HepG2 (cell line): ENCODE results near the gene ABHD1. TPM values are rescaled to one million over a fixed set of nuclear protein-coding genes. Genes with fewer than 3 reads are reported as not detected.

Source experiments
- AGO1 ChIP-seq: fragments of 200-400 bp; formaldehyde crosslinking; IDR thresholded peaks from 2 replicates; pipeline ENCODE4 v1.6.1; 2017; ENCODE audit warnings: mild to moderate bottlenecking, low read depth, low read length, moderate library complexity; ENCODE audit not compliant: poor library complexity, severe bottlenecking
- BORCS8-MEF2B ChIP-seq: sonication (generic); formaldehyde crosslinking; IDR thresholded peaks from 2 replicates; pipeline ENCODE4 v1.8.0; 2022; ENCODE audit warnings: mild to moderate bottlenecking, missing genetic modification reagents
- DDIT3 ChIP-seq: sonication (generic); formaldehyde crosslinking; IDR thresholded peaks from 2 replicates; pipeline ENCODE4 v1.4.0; 2020; ENCODE audit warnings: mild to moderate bottlenecking, missing genetic modification reagents
- GMEB1 ChIP-seq: sonication (generic); formaldehyde crosslinking; IDR thresholded peaks from 2 replicates; pipeline ENCODE4 v1.5.1; 2020; ENCODE audit warnings: missing genetic modification reagents, mild to moderate bottlenecking, borderline replicate concordance
- KAT2B ChIP-seq: fragments of 150-350 bp; IDR thresholded peaks from 2 replicates; pipeline ENCODE4 v1.6.1; 2014; ENCODE audit warnings: low read depth, low read length, borderline replicate concordance
- KAT8 ChIP-seq: IDR thresholded peaks from 2 replicates; pipeline ENCODE4 v1.6.1; 2016; ENCODE audit warnings: missing genetic modification reagents, missing compliant biosample characterization
- NBN ChIP-seq: fragments of 450-650 bp; conservative IDR thresholded peaks from 2 replicates; pipeline ENCODE4 v1.6.1; 2017
- NCOA5 ChIP-seq: sonication (generic); formaldehyde crosslinking; IDR thresholded peaks from 2 replicates; pipeline ENCODE4 v1.4.0; 2020; ENCODE audit warnings: missing genetic modification reagents
- NKX3-1 ChIP-seq: sonication (generic); formaldehyde crosslinking; IDR thresholded peaks from 2 replicates; pipeline ENCODE4 v1.5.0; 2020; ENCODE audit warnings: missing genetic modification reagents
- NR2F2 ChIP-seq: IDR thresholded peaks from 2 replicates; pipeline ENCODE4 v1.6.1; 2012; ENCODE audit warnings: low read depth, inconsistent platforms, borderline replicate concordance
- NR2F6 ChIP-seq, 2 experiments: IDR thresholded peaks; 2 replicates each; pipeline ENCODE4 v1.6.1; 2016; ENCODE audit warnings: antibody characterized with exemption in 1 of 2, mild to moderate bottlenecking in 1 of 2
- PCBP2 ChIP-seq: fragments of 200-400 bp; formaldehyde crosslinking; optimal IDR thresholded peaks from 2 replicates; pipeline ENCODE3; 2018; ENCODE audit warnings: low read length, low read depth; ENCODE audit not compliant: poor library complexity, severe bottlenecking
- STAT5B ChIP-seq: sonication (generic); formaldehyde crosslinking; IDR thresholded peaks from 2 replicates; pipeline ENCODE4 v1.4.0; 2020; ENCODE audit warnings: missing genetic modification reagents
- TCF7 ChIP-seq: sonication (generic); IDR thresholded peaks from 2 replicates; pipeline ENCODE4 v1.6.1; 2016; ENCODE audit warnings: antibody characterized with exemption, low read depth
- THYN1 ChIP-seq: sonication (generic); formaldehyde crosslinking; IDR thresholded peaks from 2 replicates; pipeline ENCODE4 v1.8.1; 2023; ENCODE audit warnings: low read depth, mild to moderate bottlenecking, moderate library complexity, missing genetic modification reagents, borderline replicate concordance
- ZBTB1 ChIP-seq: sonication (generic); formaldehyde crosslinking; IDR thresholded peaks from 2 replicates; pipeline ENCODE4 v1.4.0; 2020; ENCODE audit warnings: missing genetic modification reagents, borderline replicate concordance
- ZHX2 ChIP-seq, 2 experiments: sonication (generic) in 1 of 2; formaldehyde crosslinking in 1 of 2; IDR thresholded peaks; 2 replicates each; pipeline versions ENCODE4 v1.6.1 to v1.9.0; 2014 to 2022; ENCODE audit warnings: antibody characterized with exemption in 1 of 2, borderline replicate concordance in 1 of 2, inconsistent platforms in 1 of 2, low read depth in 1 of 2, missing genetic modification reagents in 1 of 2
- ZNF18 ChIP-seq: sonication (generic); formaldehyde crosslinking; IDR thresholded peaks from 2 replicates; pipeline ENCODE4 v1.8.0; 2022; ENCODE audit warnings: mild to moderate bottlenecking, missing genetic modification reagents; ENCODE audit not compliant: insufficient replicate concordance
- ZNF333 ChIP-seq: sonication (generic); formaldehyde crosslinking; IDR thresholded peaks from 2 replicates; pipeline ENCODE4 v1.4.0; 2020; ENCODE audit warnings: mild to moderate bottlenecking, missing genetic modification reagents, borderline replicate concordance
- ZZZ3 ChIP-seq: sonication (generic); formaldehyde crosslinking; IDR thresholded peaks from 2 replicates; pipeline ENCODE4 v1.4.0; 2020; ENCODE audit warnings: missing genetic modification reagents, mild to moderate bottlenecking, borderline replicate concordance
- polyA plus RNA-seq, 8 experiments: library from polyadenylated mRNA; depleted of rRNA in 3 of 8; stranded (reverse) in 7 of 8; unstranded in 1 of 8; fragments of >200 nt; fragmentation: Illumina TruSeq in 4 of 8; extraction: Trizol in 4 of 8; gene quantifications; 2 replicates each; pipeline versions ENCODE4 v1.2.1 to v1.2.3, GENCODE V29; 2011 to 2016; ENCODE audit warnings: low read depth in 4 of 8, missing spikeins in 1 of 8, mixed read lengths in 1 of 8; ENCODE audit not compliant: insufficient read depth in 1 of 8
- total RNA-seq, 5 experiments: library from RNA; depleted of rRNA; stranded (reverse); fragments of >200 nt; fragmentation: Illumina TruSeq; extraction: Trizol; gene quantifications; 2 replicates each; pipeline ENCODE4 v1.2.3, GENCODE V29; 2016; ENCODE audit warnings: low read depth in 1 of 5

The ABHD1 gene
- total and polyA plus RNA-seq, 2 of the 13 experiments (the other 11 are each of a cell fraction or from before 2014, with no cell fraction given) = 0.04 to 0.81 TPM

GRCh38 chr2:27084297-27085061 lies 39.1 kb upstream of the ABHD1 start (continued):
- TF ChIP-seq DDIT3 (CRISPR knock-in tag) (no peak), GMEB1 (CRISPR knock-in tag) (no peak), PCBP2 (no peak), KAT2B (no peak), TCF7 (no peak), NBN (no peak), NR2F6 (IDR thresholded peaks at IDR 0.05) (no peak), NR2F6 (CRISPR knock-in tag; IDR thresholded peaks at IDR 0.05) (0 out of 2 replicates have a peak, but pooled peaks have one; percentile 3), AGO1 (no peak), ZBTB1 (CRISPR knock-in tag) (no peak), ZNF18 (no peak), KAT8 (CRISPR knock-in tag) (no peak), BORCS8-MEF2B (CRISPR knock-in tag) (no peak), ZNF333 (CRISPR knock-in tag) (no peak), NCOA5 (CRISPR knock-in tag) (no peak), THYN1 (CRISPR knock-in tag) (no peak), ZZZ3 (CRISPR knock-in tag) (no peak), ZHX2 (IDR thresholded peaks at IDR 0.05; ENCODE audit: low read depth) (no peak), ZHX2 (CRISPR knock-in tag; IDR thresholded peaks at IDR 0.05; ENCODE audit: borderline replicate concordance) (no peak), NR2F2 (no peak), NKX3-1 (CRISPR knock-in tag) (no peak), STAT5B (CRISPR knock-in tag) (no peak)
